OCI-LY7 (cell line): ENCODE data around the gene FAM72B. TPM values are rescaled to one million over a fixed set of nuclear protein-coding genes. Genes with fewer than 3 reads are reported as not detected.
"Not testable (repeated sequence)": the region's sequence is repeated elsewhere in the genome, so short reads cannot be mapped to it uniquely, and the experiment has no call there.

Source experiments
- BruUV-seq: library from RNA; stranded (reverse); fragments of 400-500 nt; replicated peaks from 2 replicates; lab custom pipeline; 2021; lab: Mats Ljungman, UMichigan
- CTCF ChIA-PET: fragments of 300-600 bp; sonication (Branson Sonifier 250); formaldehyde crosslinking; loops from one replicate; lab custom pipeline; 2022; ENCODE audit warnings: antibody characterized with exemption; ENCODE audit not compliant: unreplicated experiment; lab: Charles Lee
- POLR2A ChIA-PET: fragments of 300-600 bp; sonication (Branson Sonifier 250); formaldehyde crosslinking; loops from one replicate; lab custom pipeline; 2022; ENCODE audit warnings: antibody characterized with exemption; lab: Charles Lee
- DNase-seq: peaks from one replicate; pipeline ENCODE4 v3.0.0-alpha.2; 2015; ENCODE audit warnings: low spot score
- H2AFZ ChIP-seq: fragments of 200-600 bp; sonication (generic), shearing (Covaris generic); 2 replicates; pipeline ENCODE4 v1.6.1; 2014; ENCODE audit warnings: mild to moderate bottlenecking, antibody characterized with exemption, low read length, moderate library complexity
- H3K27ac ChIP-seq: fragments of 200-600 bp; sonication (generic); 2 replicates; pipeline ENCODE4 v1.5.1; 2014; ENCODE audit warnings: mixed run types, low read depth, mild to moderate bottlenecking, moderate library complexity, low read length, inconsistent platforms; ENCODE audit not compliant: poor library complexity, severe bottlenecking
- H3K36me3 ChIP-seq: fragments of 200-600 bp; sonication (generic); 2 replicates; pipeline ENCODE4 v1.6.1; 2014; ENCODE audit warnings: mild to moderate bottlenecking, antibody characterized with exemption, low read length, moderate library complexity, mixed read lengths; ENCODE audit not compliant: insufficient read depth
- H3K4me1 ChIP-seq: fragments of 200-600 bp; sonication (generic); 2 replicates; pipeline ENCODE4 v1.5.1; 2014; ENCODE audit warnings: mild to moderate bottlenecking, low read length; ENCODE audit not compliant: insufficient read depth, poor library complexity, severe bottlenecking
- H3K4me2 ChIP-seq: fragments of 200-600 bp; sonication (generic); 2 replicates; pipeline ENCODE4 v1.6.1; 2014; ENCODE audit warnings: mild to moderate bottlenecking, low read length
- H3K4me3 ChIP-seq: fragments of 200-600 bp; sonication (generic); 2 replicates; pipeline ENCODE4 v1.5.1; 2014; ENCODE audit warnings: mild to moderate bottlenecking, low read depth, low read length; ENCODE audit not compliant: poor library complexity, severe bottlenecking
- H3K79me2 ChIP-seq: fragments of 200-600 bp; sonication (generic); 2 replicates; pipeline ENCODE4 v1.6.1; 2016; ENCODE audit warnings: low read depth, mild to moderate bottlenecking, low read length, moderate library complexity, mixed read lengths; ENCODE audit not compliant: insufficient read depth
- H3K9me2 ChIP-seq: fragments of 200-600 bp; sonication (generic); 2 replicates; pipeline ENCODE4 v1.6.1; 2016; ENCODE audit warnings: mild to moderate bottlenecking, low read length, mixed read lengths; ENCODE audit not compliant: insufficient read depth
- H3K9me3 ChIP-seq: fragments of 200-600 bp; sonication (generic); 2 replicates; pipeline ENCODE4 v1.6.1; 2014; ENCODE audit warnings: mild to moderate bottlenecking, mixed run types, low read length, mixed read lengths
- H4K20me1 ChIP-seq: fragments of 200-600 bp; sonication (generic); 2 replicates; pipeline ENCODE4 v1.6.1; 2014; ENCODE audit warnings: mild to moderate bottlenecking, antibody characterized with exemption, low read length, moderate library complexity, mixed read lengths; ENCODE audit not compliant: insufficient read depth
- intact Hi-C: fragments of 100-400 bp; cut with micrococcal nuclease; formaldehyde crosslinking; loops from one replicate; pipeline ENCODE4 v1.10.0; 2022; ENCODE audit not compliant: unreplicated experiment
- total RNA-seq, 2 experiments: library from RNA; depleted of rRNA in 1 of 2; stranded (reverse); fragments of >200 nt in 1 of 2; shearing (Covaris generic) in 1 of 2; gene quantifications; 2 replicates each; pipeline ENCODE4 v1.2.3, GENCODE V29; 2014 to 2022

FAM72B gene
- total RNA-seq, 2 experiments from 2014 or later: 27.4 to 74.1 TPM

- intact Hi-C loops, BruUV-seq, H3K36me3 ChIP-seq, H3K79me2 ChIP-seq, H3K9me2 ChIP-seq, H3K9me3 ChIP-seq, POLR2A ChIA-PET, H3K4me3 ChIP-seq, H2AFZ ChIP-seq, H3K4me1 ChIP-seq, H3K4me2 ChIP-seq, H3K27ac ChIP-seq, DNase-seq, H4K20me1 ChIP-seq, CTCF ChIA-PET: not testable (repeated sequence)
These were observed 2.1 kb upstream of the FAM72B start for GRCh38 chr1:121186191-121186590.

DNA sequence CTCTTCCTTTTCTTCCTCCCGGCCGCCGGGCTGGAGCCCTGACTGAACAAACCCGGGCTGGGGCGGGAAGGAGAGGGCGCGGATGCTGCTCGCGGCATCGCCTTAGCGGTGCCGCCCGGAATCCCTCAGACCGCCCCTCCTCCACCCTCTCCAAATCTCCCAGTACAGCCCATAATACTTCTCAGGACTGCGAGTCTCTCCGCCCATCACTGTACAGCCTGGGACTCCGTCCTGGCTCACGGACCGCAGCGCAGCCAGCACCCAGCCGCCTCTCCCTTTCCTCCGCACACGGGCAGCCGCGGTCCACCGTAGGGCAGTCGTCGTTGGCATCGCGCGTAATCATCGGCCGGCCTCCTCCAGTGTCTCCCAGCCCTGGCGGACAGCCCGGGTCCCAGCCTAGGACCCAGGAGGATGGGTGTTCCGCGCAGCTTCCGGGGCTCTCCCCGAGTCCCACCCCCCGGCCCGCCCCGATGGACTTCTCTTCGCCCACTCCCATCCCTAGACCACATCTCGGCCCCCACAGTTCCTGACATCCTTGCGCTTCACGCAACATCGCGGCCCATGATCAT lies 1.1 kb upstream of the FAM72B start:
- H3K9me3 ChIP-seq, POLR2A ChIA-PET, H4K20me1 ChIP-seq, H3K4me2 ChIP-seq, intact Hi-C loops, BruUV-seq, H3K9me2 ChIP-seq, H3K4me1 ChIP-seq, H3K79me2 ChIP-seq, DNase-seq, H2AFZ ChIP-seq, H3K36me3 ChIP-seq, CTCF ChIA-PET, H3K27ac ChIP-seq: not testable (repeated sequence)
- peak overlapping the region; percentile 60 for H3K4me3 ChIP-seq

- H4K20me1 ChIP-seq, H3K79me2 ChIP-seq, BruUV-seq, H3K9me2 ChIP-seq, H3K9me3 ChIP-seq, H3K4me1 ChIP-seq, POLR2A ChIA-PET, intact Hi-C loops, CTCF ChIA-PET, H3K36me3 ChIP-seq, H2AFZ ChIP-seq: not testable (repeated sequence)
- peak overlapping the region; percentile 71 for H3K4me3 ChIP-seq
- DNase-seq: peak; percentile 0
- peak overlapping the region; percentile 51 for H3K27ac ChIP-seq
- H3K4me2 ChIP-seq: peak overlapping the region; percentile 44; the same call in 1 of the 2 replicates
These were observed 273 bp downstream of the FAM72B start for GRCh38 chr1:121183867-121184266.

DNA sequence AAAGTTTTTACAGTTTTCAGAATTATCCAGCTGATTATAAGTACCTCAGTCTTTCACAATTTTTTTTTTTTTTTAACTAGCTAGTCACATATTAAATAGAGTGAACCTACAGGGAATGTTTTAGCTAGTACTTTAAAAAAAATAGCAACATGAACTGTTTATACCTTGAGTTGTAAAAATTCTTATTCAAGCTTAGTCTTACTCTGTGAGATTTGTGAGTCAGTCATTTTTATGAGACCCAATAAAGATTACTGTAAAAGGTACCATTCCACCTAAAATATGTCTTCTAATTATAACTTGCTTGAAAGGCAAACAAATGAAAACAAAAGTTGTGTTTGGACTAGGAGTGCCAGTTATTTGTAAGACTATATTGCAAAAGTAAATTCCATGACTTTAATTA lies 5.9 kb downstream of the FAM72B start:
- H3K79me2 ChIP-seq, intact Hi-C loops: not testable (repeated sequence)

DNA sequence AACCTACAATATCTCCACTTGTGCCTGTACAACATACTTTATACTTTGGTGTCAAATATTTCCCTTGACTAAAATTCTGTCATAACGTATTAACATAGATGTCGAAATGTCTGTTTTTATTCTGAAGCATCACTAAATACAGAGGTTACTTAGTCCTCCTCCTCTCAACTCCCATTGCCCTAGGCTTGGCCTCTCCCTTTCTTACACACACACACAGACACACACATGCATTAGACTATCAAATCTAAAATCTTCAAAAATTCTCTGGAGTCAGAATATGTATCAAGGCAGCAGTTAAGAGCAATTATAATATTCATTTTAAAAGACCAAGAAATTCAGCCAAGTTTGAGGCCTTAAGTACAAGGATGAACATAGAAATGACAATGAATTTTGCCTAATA lies 7.5 kb downstream of the FAM72B start:
- H4K20me1 ChIP-seq, H3K4me3 ChIP-seq, POLR2A ChIA-PET, H3K4me2 ChIP-seq, H3K9me2 ChIP-seq, H2AFZ ChIP-seq, DNase-seq, H3K79me2 ChIP-seq, intact Hi-C loops, CTCF ChIA-PET, H3K27ac ChIP-seq, H3K36me3 ChIP-seq, H3K9me3 ChIP-seq, BruUV-seq, H3K4me1 ChIP-seq: not testable (repeated sequence)

More for the DNA sequence above, 5.9 kb downstream of the FAM72B start:
- H3K27ac ChIP-seq, POLR2A ChIA-PET, DNase-seq, CTCF ChIA-PET, H3K9me3 ChIP-seq, H3K36me3 ChIP-seq, H4K20me1 ChIP-seq, H3K4me1 ChIP-seq, H3K4me3 ChIP-seq, BruUV-seq, H2AFZ ChIP-seq, H3K9me2 ChIP-seq, H3K4me2 ChIP-seq: not testable (repeated sequence)

DNA sequence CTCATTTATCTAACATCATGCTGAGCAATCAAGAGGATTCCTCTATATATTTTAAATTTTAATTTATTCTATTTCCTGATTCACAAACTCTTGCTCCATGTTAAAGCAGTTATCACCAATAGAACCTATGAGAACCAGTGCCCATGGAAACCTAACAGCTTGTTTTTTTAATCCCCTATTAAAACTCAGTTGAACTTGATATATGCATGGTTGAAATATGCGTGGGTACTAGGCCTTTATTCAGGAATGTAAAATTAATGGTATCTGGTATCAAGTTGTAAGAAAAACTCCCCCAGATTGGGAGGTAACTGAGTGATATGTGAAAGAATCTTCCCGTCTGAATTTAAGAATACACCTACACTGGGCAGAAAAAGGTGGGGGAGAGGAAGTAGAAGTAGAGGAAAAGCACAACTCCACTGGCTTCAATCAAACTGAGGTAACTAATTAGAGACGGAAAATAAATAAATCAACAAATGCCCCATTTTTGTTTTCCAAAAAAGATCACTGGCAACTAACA lies 15.9 kb downstream of the FAM72B start:
- H3K4me1 ChIP-seq, DNase-seq, CTCF ChIA-PET, H3K4me2 ChIP-seq, H3K79me2 ChIP-seq, H2AFZ ChIP-seq, H3K27ac ChIP-seq, H4K20me1 ChIP-seq, intact Hi-C loops, H3K36me3 ChIP-seq, H3K9me3 ChIP-seq, H3K4me3 ChIP-seq, POLR2A ChIA-PET, H3K9me2 ChIP-seq: not testable (repeated sequence)
- BruUV-seq: TSS peak; percentile 77
